Upper lobe of right lung (tissue), 1 donor: ENCODE results near the gene OR10A2. TPM values are rescaled to one million over a fixed set of nuclear protein-coding genes. Genes with fewer than 3 reads are reported as not detected.

Source experiments
- ATAC-seq: fragments of 200-7000 bp; cut with Tn5 transposase; one replicate; pipeline ENCODE4 v1.9.1; 2020; ENCODE audit warnings: mild to moderate bottlenecking, moderate library complexity
- DNase-seq: peaks from one replicate; pipeline ENCODE4 v3.0.0-alpha.2; 2020
- H3K27ac ChIP-seq: fragments of 200-600 bp; one replicate; pipeline ENCODE4 v1.8.0; 2022
- H3K27me3 ChIP-seq: fragments of 200-600 bp; one replicate; pipeline ENCODE4 v1.8.0; 2022; ENCODE audit warnings: mild to moderate bottlenecking
- H3K36me3 ChIP-seq: fragments of 200-600 bp; one replicate; pipeline ENCODE4 v1.8.0; 2022
- H3K4me1 ChIP-seq: fragments of 200-600 bp; one replicate; pipeline ENCODE4 v1.8.0; 2022
- H3K4me3 ChIP-seq: fragments of 200-600 bp; one replicate; pipeline ENCODE4 v1.8.0; 2022; ENCODE audit warnings: mild to moderate bottlenecking
- H3K9me3 ChIP-seq: fragments of 200-600 bp; one replicate; pipeline ENCODE4 v1.8.0; 2022
- CTCF ChIP-seq: fragments of 200-600 bp; IDR thresholded peaks from one replicate; pipeline ENCODE4 v1.8.0; 2022; ENCODE audit warnings: antibody characterized with exemption
- intact Hi-C: fragments of 100-400 bp; cut with DNase I; formaldehyde crosslinking; loops from one replicate; pipeline ENCODE4 v1.11.0; 2022
- long read RNA-seq: library from polyadenylated mRNA; unstranded; transcript quantifications from one replicate; pipeline ENCODE4 v2.0.0, GENCODE V29; 2021
- total RNA-seq: library from RNA; stranded (reverse); fragmentation: NEBNext Ultra II Directional; extraction: Animal tissue kit (Norgen Biotek cat#: 25700); gene quantifications from one replicate; pipeline ENCODE4 v1.2.1, GENCODE V29; 2021
- donor health status: DM: no; HTN: yes; CAD: no; lungs with severe emphysema.

Gene OR10A2, protein sequence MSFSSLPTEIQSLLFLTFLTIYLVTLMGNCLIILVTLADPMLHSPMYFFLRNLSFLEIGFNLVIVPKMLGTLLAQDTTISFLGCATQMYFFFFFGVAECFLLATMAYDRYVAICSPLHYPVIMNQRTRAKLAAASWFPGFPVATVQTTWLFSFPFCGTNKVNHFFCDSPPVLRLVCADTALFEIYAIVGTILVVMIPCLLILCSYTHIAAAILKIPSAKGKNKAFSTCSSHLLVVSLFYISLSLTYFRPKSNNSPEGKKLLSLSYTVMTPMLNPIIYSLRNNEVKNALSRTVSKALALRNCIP
- total RNA-seq = not detected
- long read RNA-seq = 0 reads

DNA sequence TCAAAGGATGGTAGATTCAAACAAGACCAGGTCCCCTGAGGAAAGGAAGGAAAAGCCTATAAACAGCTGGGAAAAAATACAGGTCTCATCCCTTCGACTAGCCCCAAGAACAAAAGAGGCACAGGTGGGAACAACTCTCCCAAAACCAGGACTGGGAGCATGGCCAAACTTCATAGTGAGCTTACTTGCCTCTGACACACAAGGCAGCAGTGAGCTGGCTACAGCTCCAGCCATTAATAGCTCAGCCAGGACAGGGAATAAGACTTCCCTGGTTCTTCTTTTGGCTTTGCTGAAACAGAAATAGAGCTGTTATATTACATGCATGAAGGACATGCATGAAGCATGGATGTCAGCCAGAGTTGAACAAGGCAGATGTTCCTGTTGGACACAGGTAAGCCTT lies at the start of gene OR10A2:
TSS of gene OR10A2 (plus strand) at position 97 of the 400 bp plus-strand sequence. CDS start 6,698 bp downstream, outside the sequence.
- intact Hi-C loops = no loop called here
- Histone ChIP-seq H3K27me3 (no peaks in the 10 kb centered on the region), H3K4me1 (no peaks in the 10 kb centered on the region), H3K36me3 (no peaks in the 10 kb centered on the region), H3K9me3 (no peaks in the 10 kb centered on the region), H3K4me3 (no peak within 1 kb of the TSS), H3K27ac (no peak within 1 kb of the TSS)
- no peak for TF ChIP-seq CTCF
- DNase-seq (no peak), ATAC-seq (no peak)

GRCh38 chr11:6813656-6814055 lies 49.2 kb upstream of the OR10A2 start:
- no peak for ATAC-seq
- TF ChIP-seq CTCF = no peak
- no peak overlapping the region for H3K4me3 ChIP-seq
- no peaks in the 10 kb centered on the region for H3K9me3 ChIP-seq
- no peak for DNase-seq
- H3K27ac ChIP-seq = no peak overlapping the region
- no peaks in the 10 kb centered on the region for H3K4me1 ChIP-seq
- intact Hi-C loops = no loop called here
- no peaks in the 10 kb centered on the region for H3K27me3 ChIP-seq
- H3K36me3 ChIP-seq = no peaks in the 10 kb centered on the region

GRCh38 chr11:6817694-6818093 lies 45.2 kb upstream of the OR10A2 start:
- no peaks in the 10 kb centered on the region for H3K27me3 ChIP-seq
- H3K9me3 ChIP-seq = no peaks in the 10 kb centered on the region
- DNase-seq = no peak
- H3K4me1 ChIP-seq = no peaks in the 10 kb centered on the region
- no peak overlapping the region for H3K4me3 ChIP-seq
- no peak for ATAC-seq
- H3K36me3 ChIP-seq = no peaks in the 10 kb centered on the region
- TF ChIP-seq CTCF = no peak
- intact Hi-C loops = no loop called here
- no peak overlapping the region for H3K27ac ChIP-seq

GRCh38 chr11:6818967-6819366 lies 43.9 kb upstream of the OR10A2 start:
- no peak for TF ChIP-seq CTCF
- H3K27me3 ChIP-seq = no peaks in the 10 kb centered on the region
- no peak overlapping the region for H3K4me3 ChIP-seq
- H3K27ac ChIP-seq = no peak overlapping the region
- no peaks in the 10 kb centered on the region for H3K4me1 ChIP-seq
- ATAC-seq (no peak), DNase-seq (no peak)
- intact Hi-C loops = no loop called here
- H3K36me3 ChIP-seq = no peaks in the 10 kb centered on the region
- no peaks in the 10 kb centered on the region for H3K9me3 ChIP-seq

DNA sequence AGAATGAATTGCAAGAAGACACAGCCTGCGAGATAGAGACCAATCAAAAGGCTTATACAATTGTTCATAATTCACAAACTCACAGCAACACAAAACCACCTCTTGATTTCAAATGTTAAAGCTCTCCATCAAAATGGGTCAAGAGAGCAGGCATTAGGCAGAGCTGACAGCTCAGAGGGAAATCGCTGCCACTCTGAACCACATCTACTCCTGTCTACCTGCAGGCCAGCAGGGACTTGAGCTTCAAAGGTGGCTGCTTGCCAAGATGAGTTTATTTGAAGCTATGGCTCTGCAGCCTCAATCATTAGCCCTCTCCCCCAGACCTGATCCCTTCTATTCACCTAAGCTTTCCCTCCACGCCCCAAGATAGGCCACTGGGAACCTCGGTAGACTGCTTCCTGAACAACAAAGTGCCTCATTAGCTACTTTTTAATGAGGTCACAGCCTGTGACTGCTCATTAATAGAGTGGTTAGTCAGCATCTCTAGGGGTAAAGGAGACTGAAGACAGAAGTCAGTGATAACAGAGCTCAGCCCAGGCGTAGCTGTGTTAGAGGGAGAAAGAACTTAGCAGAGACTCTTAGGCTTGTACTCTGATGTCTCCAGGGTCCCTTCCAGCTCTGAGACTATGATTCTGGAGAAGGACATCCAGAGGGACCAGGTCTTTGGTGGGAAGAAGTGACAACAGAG lies 38.6 kb upstream of the OR10A2 start:
- H3K9me3 ChIP-seq = no peaks in the 10 kb centered on the region
- intact Hi-C loops = no loop called here
- no peaks in the 10 kb centered on the region for H3K4me1 ChIP-seq
- H3K27ac ChIP-seq = no peak overlapping the region
- H3K27me3 ChIP-seq = no peaks in the 10 kb centered on the region
- no peaks in the 10 kb centered on the region for H3K36me3 ChIP-seq
- ATAC-seq = no peak
- no peak for TF ChIP-seq CTCF
- H3K4me3 ChIP-seq = no peak overlapping the region
- DNase-seq = no peak
